Measurements from ENCODE around the gene RC3H1. TPM values are rescaled to one million over a fixed set of nuclear protein-coding genes. Genes with fewer than 3 reads are reported as not detected.
A peak's percentile ranks its signal among the peaks of the same experiment; 100 is the strongest.
"Not testable (repeated sequence)": the region's sequence is repeated elsewhere in the genome, so short reads cannot be mapped to it uniquely, and the experiment has no call there.

The RC3H1 gene
- total RNA-seq, 4 donors from 2014 or later, result 37.3 to 49.8 (median 40.4) TPM

DNA sequence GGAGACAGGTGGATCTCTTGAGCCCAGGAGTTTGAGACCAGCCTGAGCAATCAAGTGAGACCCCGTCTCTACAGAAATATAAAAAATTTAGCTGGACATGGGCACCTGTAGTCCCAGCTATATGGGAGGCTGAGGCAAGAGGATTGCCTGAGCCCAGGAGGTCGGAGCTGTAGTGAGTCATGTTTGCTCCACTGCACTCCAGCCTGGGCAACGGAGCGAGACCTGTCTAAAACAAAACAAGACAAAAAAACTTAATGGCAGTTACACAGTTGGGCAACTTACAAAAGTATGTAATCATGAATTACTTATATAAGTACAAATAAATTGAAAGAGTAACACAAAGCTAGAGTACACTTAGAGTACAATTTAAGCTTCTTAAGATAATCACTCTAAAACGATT is 25.2 kb downstream of the RC3H1 start:
- Histone ChIP-seq H3K27me3 (no peaks in the 10 kb centered on the region), H3K4me3 (no peak overlapping the region), H3K36me3 (peaks cover 0 to 39% of the 10 kb centered on the region in 2 donors), H3K9me3 (no peaks in the 10 kb centered on the region), H3K27ac (peak overlapping the region in 1 of 4 donors; percentile 20), H3K4me1 (peaks cover 6 to 57% (median 16%) of the 10 kb centered on the region in 3 donors)
- 39 to 63% methylated on average over 4 of the region's 5 CpGs for WGBS, 2 donors (ENCODE audit: low coverage in 1 of 2)
- TF ChIP-seq EP300 (IDR thresholded peaks at IDR 0.05) (no peak), POLR2A (IDR thresholded peaks at IDR 0.05) (no peak), CTCF (IDR thresholded peaks at IDR 0.05) (no peak), POLR2AphosphoS5 (IDR thresholded peaks at IDR 0.05) (no peak)
- ATAC-seq, result no peak

DNA sequence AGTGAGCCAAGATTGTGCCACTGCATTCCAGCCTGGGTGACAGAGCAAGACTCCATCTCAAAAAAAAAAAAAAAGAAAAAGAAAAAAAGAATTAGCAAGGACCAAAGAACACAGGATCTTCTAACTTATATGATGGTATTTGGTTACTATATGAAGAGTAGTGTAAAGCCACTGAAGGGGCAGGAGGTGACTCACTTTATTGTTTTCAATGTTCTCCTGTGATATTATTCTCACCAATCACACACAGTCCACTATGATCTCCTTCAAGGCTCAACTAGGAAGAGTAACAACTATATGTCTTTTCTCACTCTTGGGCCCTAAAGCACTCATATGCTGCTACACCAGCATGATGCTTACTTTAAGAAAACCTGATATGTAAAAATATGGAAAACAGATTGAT is 26.7 kb downstream of the RC3H1 start:
- TF ChIP-seq EP300 (IDR thresholded peaks at IDR 0.05), result no peak
- TF ChIP-seq POLR2AphosphoS5 (IDR thresholded peaks at IDR 0.05), result no peak
- no peak for TF ChIP-seq CTCF (IDR thresholded peaks at IDR 0.05)
- no peak for TF ChIP-seq POLR2A (IDR thresholded peaks at IDR 0.05)
- peaks cover 6 to 42% (median 9%) of the 10 kb centered on the region in 3 donors for H3K4me1 ChIP-seq
- ATAC-seq, result no peak

DNA sequence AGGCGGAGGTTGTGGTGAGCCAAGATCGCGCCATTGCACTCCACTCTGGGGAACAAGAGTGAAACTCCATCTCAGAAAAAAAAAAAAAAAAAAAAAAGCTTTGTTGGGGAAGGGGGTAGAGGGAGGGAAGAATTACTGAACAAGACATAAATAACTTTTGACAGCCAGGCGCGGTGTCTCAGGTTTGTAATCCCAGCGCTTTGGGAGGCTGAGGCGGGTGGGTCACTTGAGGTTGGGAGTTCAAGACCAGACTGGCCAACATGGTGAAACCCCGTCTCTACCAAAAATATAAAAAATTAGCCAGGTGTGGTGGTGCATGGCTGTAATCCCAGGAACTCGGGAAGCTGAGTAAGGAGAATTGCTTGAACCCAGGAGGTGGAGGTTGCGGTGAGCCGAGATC is 28.2 kb downstream of the RC3H1 start:
- not testable (repeated sequence) for H3K27ac ChIP-seq, H3K27me3 ChIP-seq, H3K4me3 ChIP-seq, ATAC-seq, H3K9me3 ChIP-seq
- WGBS, 2 donors (ENCODE audit: low coverage in 1 of 2), result 91 to 95% methylated on average over 7 to 10 of the region's 11 CpGs
- H3K36me3 ChIP-seq, result peaks cover 0 to 65% of the 10 kb centered on the region in 2 donors
- peaks cover 6 to 27% (median 7%) of the 10 kb centered on the region in 3 donors for H3K4me1 ChIP-seq

More for the DNA sequence above, 26.7 kb downstream of the RC3H1 start:
- Histone ChIP-seq H3K9me3 (no peaks in the 10 kb centered on the region), H3K36me3 (peaks cover 0 to 54% of the 10 kb centered on the region in 2 donors), H3K27ac (no peak overlapping the region), H3K27me3 (no peaks in the 10 kb centered on the region), H3K4me3 (no peak overlapping the region)

GRCh38 chr1:173988068-173988467 is 34.1 kb downstream of the RC3H1 start:
- H3K9me3 ChIP-seq, result no peaks in the 10 kb centered on the region
- H3K27me3 ChIP-seq, result no peaks in the 10 kb centered on the region
- no peak overlapping the region for H3K27ac ChIP-seq
- no peak for ATAC-seq
- H3K4me1 ChIP-seq, result no peaks in the 10 kb centered on the region
- TF ChIP-seq EP300 (IDR thresholded peaks at IDR 0.05), result no peak
- TF ChIP-seq CTCF (IDR thresholded peaks at IDR 0.05), result no peak
- no peak for TF ChIP-seq POLR2AphosphoS5 (IDR thresholded peaks at IDR 0.05)
- no peak for TF ChIP-seq POLR2A (IDR thresholded peaks at IDR 0.05)
- H3K4me3 ChIP-seq, result no peak overlapping the region
- H3K36me3 ChIP-seq, result peaks cover 4 to 66% of the 10 kb centered on the region in 2 donors

DNA sequence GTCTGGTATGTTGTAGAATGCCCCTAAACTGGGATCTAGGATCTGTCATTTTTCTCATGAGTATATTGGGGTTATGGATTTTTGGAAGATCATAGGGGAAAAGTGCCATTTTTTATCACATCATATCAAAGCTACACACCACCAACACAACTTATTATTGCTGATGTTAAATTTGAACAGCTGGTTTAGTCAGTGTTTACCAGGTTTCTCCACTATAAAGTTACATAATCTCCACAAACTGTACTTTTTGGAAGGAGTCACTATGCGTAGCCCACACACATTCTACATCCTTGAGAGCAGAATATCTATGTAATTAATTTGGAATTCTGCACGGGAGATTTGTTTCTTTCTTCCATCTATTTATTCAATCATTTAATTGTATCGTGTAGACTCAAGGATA is 35.2 kb downstream of the RC3H1 start:
- TF ChIP-seq POLR2AphosphoS5 (IDR thresholded peaks at IDR 0.05), result no peak
- TF ChIP-seq POLR2A (IDR thresholded peaks at IDR 0.05), result no peak
- TF ChIP-seq EP300 (IDR thresholded peaks at IDR 0.05), result no peak
- no peak for TF ChIP-seq CTCF (IDR thresholded peaks at IDR 0.05)
- no peak overlapping the region for H3K4me3 ChIP-seq
- peaks cover 4 to 68% of the 10 kb centered on the region in 2 donors for H3K36me3 ChIP-seq
- H3K4me1 ChIP-seq, result no peaks in the 10 kb centered on the region
- no peaks in the 10 kb centered on the region for H3K9me3 ChIP-seq
- no peak overlapping the region for H3K27ac ChIP-seq
- no peaks in the 10 kb centered on the region for H3K27me3 ChIP-seq
- no peak for ATAC-seq
- WGBS, 2 donors (ENCODE audit: low coverage in 1 of 2), result 64 to 77% methylated on average over 3 of the region's 3 CpGs

Data from gastroesophageal sphincter (tissue), 4 donors.